PC-3 (cell line): ENCODE results near the gene POLE3. TPM values are rescaled to one million over a fixed set of nuclear protein-coding genes. Genes with fewer than 3 reads are reported as not detected.

Experiments
- ATAC-seq: fragments of 200-7000 bp; cut with Tn5 transposase; 2 replicates; pipeline ENCODE4 v1.9.1; 2020; ENCODE audit warnings: mild to moderate bottlenecking, moderate library complexity
- BruUV-seq: library from RNA; stranded (reverse); fragments of 400-500 nt; replicated peaks from 2 replicates; lab custom pipeline; 2021; lab: Mats Ljungman, UMichigan
- CTCF ChIA-PET: fragments of 300-600 bp; sonication (Branson Sonifier 250); formaldehyde crosslinking; loops from one replicate; lab custom pipeline; 2022; ENCODE audit warnings: antibody characterized with exemption; lab: Charles Lee
- POLR2A ChIA-PET: fragments of 300-600 bp; sonication (Branson Sonifier 250); formaldehyde crosslinking; loops from one replicate; lab custom pipeline; 2022; ENCODE audit warnings: antibody characterized with exemption; ENCODE audit not compliant: unreplicated experiment; lab: Charles Lee
- DNase-seq: peaks from one replicate; pipeline ENCODE4 v3.0.0-alpha.2; 2015
- H2AFZ ChIP-seq: fragments of 300-600 bp; sonication (generic); 2 replicates; pipeline ENCODE4 v1.6.0; 2016; ENCODE audit warnings: antibody characterized with exemption, low read length
- H3F3A ChIP-seq: fragments of 300-600 bp; sonication (generic); one replicate; pipeline ENCODE4 v1.6.0; 2017; ENCODE audit warnings: antibody characterized with exemption, low read length, control low read depth, mild to moderate bottlenecking; ENCODE audit not compliant: unreplicated experiment
- H3K27ac ChIP-seq: fragments of 300-600 bp; sonication (generic); 2 replicates; pipeline ENCODE4 v1.5.1; 2016; ENCODE audit warnings: mild to moderate bottlenecking, low read length
- H3K27me3 ChIP-seq: fragments of 300-600 bp; sonication (generic); 2 replicates; pipeline ENCODE4 v1.6.1; 2016; ENCODE audit warnings: low read length, mixed read lengths
- H3K36me3 ChIP-seq: fragments of 300-600 bp; sonication (generic); 2 replicates; pipeline ENCODE4 v1.6.1; 2016; ENCODE audit warnings: low read depth, mixed run types, low read length, mixed read lengths
- H3K4me1 ChIP-seq: fragments of 300-600 bp; sonication (generic); 2 replicates; pipeline ENCODE4 v1.5.1; 2016; ENCODE audit warnings: low read length; ENCODE audit not compliant: insufficient read depth
- H3K4me2 ChIP-seq: fragments of 300-600 bp; sonication (generic); 2 replicates; pipeline ENCODE4 v1.6.0; 2016; ENCODE audit warnings: low read length
- H3K4me3 ChIP-seq: fragments of 300-600 bp; sonication (generic); 2 replicates; pipeline ENCODE4 v1.5.1; 2016; ENCODE audit warnings: mild to moderate bottlenecking, low read length, mixed read lengths
- H3K79me2 ChIP-seq: fragments of 300-600 bp; sonication (generic); 2 replicates; pipeline ENCODE4 v1.6.1; 2017; ENCODE audit warnings: low read length, mixed read lengths
- H3K9ac ChIP-seq: fragments of 300-600 bp; sonication (generic); 2 replicates; pipeline ENCODE4 v1.6.0; 2016; ENCODE audit warnings: mild to moderate bottlenecking, low read length
- H3K9me2 ChIP-seq: fragments of 300-600 bp; sonication (generic); replicated peaks from 2 replicates; pipeline ENCODE4 v1.6.1; 2016; ENCODE audit warnings: mixed run types, low read length, mixed read lengths
- H3K9me3 ChIP-seq: fragments of 300-600 bp; sonication (generic); 2 replicates; pipeline ENCODE4 v1.6.1; 2016; ENCODE audit warnings: low read length, mixed read lengths
- H4K20me1 ChIP-seq: fragments of 300-600 bp; sonication (generic); 2 replicates; pipeline ENCODE4 v1.6.1; 2016; ENCODE audit warnings: low read length, mixed read lengths
- CTCF ChIP-seq: fragments of 300-600 bp; sonication (generic); conservative IDR thresholded peaks from 2 replicates; pipeline ENCODE4 v1.5.1; 2017; ENCODE audit warnings: antibody characterized with exemption, low read depth, mild to moderate bottlenecking, low read length
- EZH2 ChIP-seq: fragments of 300-600 bp; sonication (generic); IDR thresholded peaks from one replicate; pipeline ENCODE4 v1.6.1; 2017; ENCODE audit warnings: antibody characterized with exemption, mild to moderate bottlenecking, low read length; ENCODE audit not compliant: unreplicated experiment
- EZH2phosphoT487 ChIP-seq: fragments of 300-600 bp; sonication (generic); IDR thresholded peaks from 2 replicates; pipeline ENCODE4 v1.6.1; 2018; ENCODE audit warnings: mild to moderate bottlenecking, antibody characterized with exemption, low read length, borderline replicate concordance
- intact Hi-C: fragments of 100-400 bp; cut with micrococcal nuclease; formaldehyde crosslinking; loops from 2 replicates; pipeline ENCODE4 v1.9.0; 2023
- total RNA-seq: library from RNA; depleted of rRNA; stranded (reverse); fragments of >200 nt; gene quantifications from 2 replicates; pipeline ENCODE4 v1.2.3, GENCODE V29; 2014

Gene POLE3
- total RNA-seq, 1 experiment from 2014 or later = 84.7 TPM

GRCh38 chr9:113363336-113363735 is 47.1 kb downstream of the POLE3 start:
- Histone ChIP-seq H3K9me3 (no peaks in the 10 kb centered on the region), H3K4me1 (peaks cover 13% of the 10 kb centered on the region), H2AFZ (no peak overlapping the region), H4K20me1 (no peaks in the 10 kb centered on the region), H3K79me2 (no peaks in the 10 kb centered on the region), H3K9ac (no peak overlapping the region), H3K4me3 (no peak overlapping the region), H3K9me2 (no peaks in the 10 kb centered on the region), H3F3A (no peaks in the 10 kb centered on the region), H3K4me2 (no peak overlapping the region), H3K36me3 (no peaks in the 10 kb centered on the region), H3K27ac (no peak overlapping the region), H3K27me3 (no peaks in the 10 kb centered on the region)
- DNase-seq (no peak), ATAC-seq (no peak)
- TF ChIP-seq CTCF (no peak), EZH2phosphoT487 (no peak), EZH2 (no peak)
- no TSS peak for BruUV-seq
- CTCF ChIA-PET = no interaction called here
- intact Hi-C loops = no loop called here
- POLR2A ChIA-PET = no interaction called here

DNA sequence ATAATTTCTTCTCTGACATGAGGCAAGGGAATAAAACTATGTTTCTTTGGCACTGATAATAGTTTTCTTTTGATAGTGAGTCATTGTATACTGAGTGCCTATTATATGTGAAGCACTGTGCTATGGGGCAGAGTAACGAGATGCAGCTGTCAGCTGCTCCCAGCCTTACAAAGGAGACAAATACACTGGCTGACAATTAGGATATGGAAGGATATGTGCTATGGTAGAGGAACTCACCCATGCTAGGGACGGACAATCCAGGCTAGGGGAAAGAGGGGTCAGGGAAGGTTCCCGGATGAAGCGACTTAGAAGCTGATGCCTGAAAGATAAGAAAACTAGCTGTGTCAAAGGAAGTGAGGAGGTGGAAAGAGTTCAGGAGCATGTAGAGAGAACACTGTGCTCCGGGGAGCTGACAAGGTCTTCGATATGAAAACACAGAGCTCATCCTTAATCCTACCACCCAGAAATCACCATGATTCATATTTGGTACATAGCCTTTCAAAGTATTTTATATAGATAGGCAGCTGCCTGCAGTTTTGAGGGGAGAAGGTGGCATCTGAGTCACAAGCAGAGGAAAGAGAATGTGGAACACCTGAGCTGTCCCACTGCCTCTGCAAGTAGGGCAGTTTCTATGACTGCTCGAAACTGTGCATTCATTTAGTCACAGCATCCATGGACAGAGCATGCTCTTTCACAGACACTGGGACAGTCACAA is 49.0 kb downstream of the POLE3 start:
- H3K4me3 ChIP-seq = no peak overlapping the region
- H3K79me2 ChIP-seq = no peaks in the 10 kb centered on the region
- no peaks in the 10 kb centered on the region for H3K9me2 ChIP-seq
- no peaks in the 10 kb centered on the region for H3K36me3 ChIP-seq
- POLR2A ChIA-PET = no interaction called here
- no peak overlapping the region for H2AFZ ChIP-seq
- CTCF ChIA-PET = no interaction called here
- no peaks in the 10 kb centered on the region for H3K9me3 ChIP-seq
- H3K4me1 ChIP-seq = peaks cover 13% of the 10 kb centered on the region
- no peaks in the 10 kb centered on the region for H3K27me3 ChIP-seq
- no peak overlapping the region for H3K27ac ChIP-seq
- no peaks in the 10 kb centered on the region for H4K20me1 ChIP-seq
- H3K9ac ChIP-seq = no peak overlapping the region
- intact Hi-C loops = no loop called here
- no peaks in the 10 kb centered on the region for H3F3A ChIP-seq
- no peak for TF ChIP-seq EZH2
- no peak for TF ChIP-seq EZH2phosphoT487
- TF ChIP-seq CTCF = no peak
- no TSS peak for BruUV-seq
- 0 out of 2 replicates have a peak overlapping the region, but pooled peaks have one; percentile 51 for H3K4me2 ChIP-seq
- DNase-seq = peak; percentile 37
- ATAC-seq = peak; percentile 95

DNA sequence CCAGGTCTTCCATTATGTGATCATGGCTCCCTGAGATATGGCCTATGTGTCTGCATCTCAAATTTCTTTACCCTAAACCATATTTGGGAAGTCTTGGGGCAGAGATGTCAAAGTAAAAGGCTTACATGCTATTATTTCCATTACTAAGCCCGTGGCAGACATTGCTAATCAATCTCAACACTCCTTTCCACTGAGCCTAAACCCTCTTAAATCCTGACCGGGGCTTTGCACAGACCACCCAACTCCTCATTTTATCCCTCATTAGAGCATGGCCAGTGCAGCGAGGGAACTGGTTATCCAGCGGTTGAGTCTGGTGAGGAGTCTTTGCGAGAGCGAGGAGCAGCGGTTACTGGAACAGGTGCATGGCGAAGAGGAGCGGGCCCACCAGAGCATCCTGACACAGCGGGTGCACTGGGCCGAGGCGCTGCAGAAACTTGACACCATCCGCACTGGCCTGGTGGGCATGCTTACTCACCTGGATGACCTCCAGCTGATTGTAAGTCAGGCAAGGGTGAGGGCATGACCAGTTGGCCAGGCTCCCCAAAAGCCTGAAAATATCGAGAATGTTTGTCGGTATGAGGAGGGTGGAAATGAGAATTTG is 50.1 kb downstream of the POLE3 start:
- ATAC-seq (no peak), DNase-seq (no peak)

More for the DNA sequence above, 50.1 kb downstream of the POLE3 start:
- Histone ChIP-seq H4K20me1 (no peaks in the 10 kb centered on the region), H3K79me2 (no peaks in the 10 kb centered on the region), H3K4me2 (no peak overlapping the region), H3F3A (no peaks in the 10 kb centered on the region), H2AFZ (no peak overlapping the region), H3K27ac (no peak overlapping the region), H3K9me3 (no peaks in the 10 kb centered on the region), H3K36me3 (no peaks in the 10 kb centered on the region), H3K9me2 (no peaks in the 10 kb centered on the region), H3K4me3 (no peak overlapping the region), H3K4me1 (peaks cover 13% of the 10 kb centered on the region), H3K9ac (no peak overlapping the region), H3K27me3 (no peaks in the 10 kb centered on the region)
- TF ChIP-seq EZH2phosphoT487 = no peak
- TF ChIP-seq CTCF = no peak
- ChIA-PET POLR2A (no interaction called here), CTCF (no interaction called here)
- BruUV-seq = no TSS peak
- intact Hi-C loops = no loop called here
